Fibroblast of lung (primary cell): ENCODE measurements around the gene ATG7. TPM values are rescaled to one million over a fixed set of nuclear protein-coding genes. Genes with fewer than 3 reads are reported as not detected.

Experiments used
- DNase-seq, 2 donors: peaks; one replicate each; pipeline versions ENCODE4 v3.0.0 to v3.0.0-alpha.2; 2010; ENCODE audit warnings: low read depth in 2 of 2
- H2AFZ ChIP-seq: 2 replicates; pipeline ENCODE4 v1.5.1; 2012; ENCODE audit warnings: low read length, control low read depth, inconsistent platforms
- H3K27ac ChIP-seq: 2 replicates; pipeline ENCODE4 v1.5.1; 2011; ENCODE audit warnings: low read length, control low read depth; ENCODE audit not compliant: insufficient read depth
- H3K27me3 ChIP-seq: 2 replicates; pipeline ENCODE4 v1.5.1; 2011; ENCODE audit warnings: mild to moderate bottlenecking, low read length; ENCODE audit not compliant: control insufficient read depth, insufficient read depth
- H3K36me3 ChIP-seq: 2 replicates; pipeline ENCODE4 v1.5.1; 2011; ENCODE audit warnings: low read length; ENCODE audit not compliant: control insufficient read depth, insufficient read depth
- H3K4me1 ChIP-seq: 2 replicates; pipeline ENCODE4 v1.5.1; 2011; ENCODE audit warnings: low read length; ENCODE audit not compliant: control insufficient read depth, insufficient read depth; ENCODE audit errors: extremely low read depth
- H3K4me2 ChIP-seq: 2 replicates; pipeline ENCODE4 v1.5.1; 2011; ENCODE audit warnings: low read length, control low read depth; ENCODE audit not compliant: insufficient read depth; ENCODE audit errors: extremely low read depth
- H3K4me3 ChIP-seq, 4 experiments: fragments of 200-600 bp in 1 of 4; sonication (generic) in 1 of 4; replicated peaks in 1 of 4; 2 replicates each; pipeline ENCODE4 v1.5.1; 2011 to 2016; ENCODE audit warnings: low read length in 4 of 4, low read depth in 3 of 4, mild to moderate bottlenecking in 3 of 4, control low read depth in 2 of 4, inconsistent platforms in 1 of 4, mixed read lengths in 1 of 4; ENCODE audit not compliant: insufficient read depth in 1 of 4; ENCODE audit errors: control extremely low read depth in 1 of 4
- H3K79me2 ChIP-seq: 2 replicates; pipeline ENCODE4 v1.5.1; 2012; ENCODE audit warnings: mild to moderate bottlenecking, low read length, inconsistent platforms; ENCODE audit not compliant: control insufficient read depth, insufficient read depth
- H3K9ac ChIP-seq: 2 replicates; pipeline ENCODE4 v1.5.1; 2011; ENCODE audit warnings: mild to moderate bottlenecking, low read length, control low read depth; ENCODE audit not compliant: insufficient read depth
- H3K9me3 ChIP-seq: 2 replicates; pipeline ENCODE4 v1.5.1; 2012; ENCODE audit warnings: low read depth, low read length; ENCODE audit not compliant: control insufficient read depth, insufficient read depth
- H4K20me1 ChIP-seq: 2 replicates; pipeline ENCODE4 v1.5.1; 2011; ENCODE audit warnings: low read length; ENCODE audit not compliant: control insufficient read depth, insufficient read depth; ENCODE audit errors: extremely low read depth
- CTCF ChIP-seq, 2 donors: IDR thresholded peaks in 1 of 2; conservative IDR thresholded peaks in 1 of 2; 1 replicate in 1 of 2; 2 replicates in 1 of 2; pipeline ENCODE4 v1.5.1; 2011 to 2012; ENCODE audit warnings: low read length in 2 of 2, control low read depth in 1 of 2, inconsistent platforms in 1 of 2, low read depth in 1 of 2, mild to moderate bottlenecking in 1 of 2
- EZH2 ChIP-seq: IDR thresholded peaks from 2 replicates; pipeline ENCODE4 v1.5.1; 2012; ENCODE audit warnings: low read length, control low read depth, mild to moderate bottlenecking; ENCODE audit errors: missing control alignments
- polyA plus RNA-seq, 2 donors: library from polyadenylated mRNA; depleted of rRNA in 1 of 2; stranded (reverse) in 1 of 2; unstranded in 1 of 2; fragments of >200 nt; gene quantifications; 2 replicates each; pipeline ENCODE4 v1.2.1, GENCODE V29; 2011 to 2012; ENCODE audit warnings: missing spikeins in 1 of 2
- total RNA-seq: library from RNA; depleted of rRNA; stranded (reverse); fragments of >200 nt; gene quantifications from 2 replicates; pipeline ENCODE4 v1.2.1, GENCODE V29; 2014

The ATG7 gene
- total and polyA plus RNA-seq, 2 donors (not counting 1 experiment from before 2014, with no cell fraction given) = 50.8 to 56.5 TPM

- H4K20me1 ChIP-seq = no peaks in the 10 kb centered on the region
- no peaks in the 10 kb centered on the region for H3K9me3 ChIP-seq
- no peaks in the 10 kb centered on the region for H3K36me3 ChIP-seq
- H2AFZ ChIP-seq = no peak overlapping the region
- no peak overlapping the region for H3K4me2 ChIP-seq
- TF ChIP-seq CTCF (conservative IDR thresholded peaks at IDR 0.05 in 1 of 2, IDR thresholded peaks at IDR 0.05 in 1 of 2; ENCODE audit: low read depth in 1 of 2, low read length in 2 of 2) (no peak), EZH2 (no peak)
- H3K79me2 ChIP-seq = peaks cover 44% of the 10 kb centered on the region
- no peak overlapping the region for H3K9ac ChIP-seq
- no peaks in the 10 kb centered on the region for H3K27me3 ChIP-seq
- H3K4me1 ChIP-seq = peaks cover 24% of the 10 kb centered on the region
- DNase-seq = no peak
- H3K27ac ChIP-seq = no peak overlapping the region
- H3K4me3 ChIP-seq = no peak overlapping the region
Observed at GRCh38 chr3:11284011-11284410, 11.8 kb downstream of the ATG7 start.

- Histone ChIP-seq H3K9ac (no peak overlapping the region), H3K79me2 (peaks cover 37% of the 10 kb centered on the region), H3K36me3 (no peaks in the 10 kb centered on the region), H3K9me3 (no peaks in the 10 kb centered on the region), H4K20me1 (no peaks in the 10 kb centered on the region), H3K4me2 (no peak overlapping the region), H3K27ac (no peak overlapping the region), H3K4me3 (no peak overlapping the region), H2AFZ (no peak overlapping the region), H3K4me1 (peaks cover 29% of the 10 kb centered on the region), H3K27me3 (no peaks in the 10 kb centered on the region)
- TF ChIP-seq EZH2 (no peak), CTCF (conservative IDR thresholded peaks at IDR 0.05 in 1 of 2, IDR thresholded peaks at IDR 0.05 in 1 of 2; ENCODE audit: low read depth in 1 of 2, low read length in 2 of 2) (no peak)
- DNase-seq = no peak
Observed at GRCh38 chr3:11285471-11285870, 13.3 kb downstream of the ATG7 start.

GRCh38 chr3:11287404-11287803 is 15.2 kb downstream of the ATG7 start:
- Histone ChIP-seq H3K79me2 (peaks cover 39% of the 10 kb centered on the region), H3K36me3 (no peaks in the 10 kb centered on the region), H3K27ac (peak overlapping the region; percentile 72), H3K4me1 (peaks cover 34% of the 10 kb centered on the region), H2AFZ (no peak overlapping the region), H4K20me1 (no peaks in the 10 kb centered on the region), H3K4me3 (no peak overlapping the region), H3K9me3 (no peaks in the 10 kb centered on the region), H3K27me3 (no peaks in the 10 kb centered on the region), H3K4me2 (no peak overlapping the region), H3K9ac (no peak overlapping the region)
- no peak for TF ChIP-seq EZH2
- no peak for DNase-seq
